GDM1 (cell line): ENCODE results near the gene FGG.

ENCODE experiments used
- DNase-seq: peaks from one replicate; lab custom pipeline; 2025; lab: John Stamatoyannopoulos, UW

Gene FGG

DNA sequence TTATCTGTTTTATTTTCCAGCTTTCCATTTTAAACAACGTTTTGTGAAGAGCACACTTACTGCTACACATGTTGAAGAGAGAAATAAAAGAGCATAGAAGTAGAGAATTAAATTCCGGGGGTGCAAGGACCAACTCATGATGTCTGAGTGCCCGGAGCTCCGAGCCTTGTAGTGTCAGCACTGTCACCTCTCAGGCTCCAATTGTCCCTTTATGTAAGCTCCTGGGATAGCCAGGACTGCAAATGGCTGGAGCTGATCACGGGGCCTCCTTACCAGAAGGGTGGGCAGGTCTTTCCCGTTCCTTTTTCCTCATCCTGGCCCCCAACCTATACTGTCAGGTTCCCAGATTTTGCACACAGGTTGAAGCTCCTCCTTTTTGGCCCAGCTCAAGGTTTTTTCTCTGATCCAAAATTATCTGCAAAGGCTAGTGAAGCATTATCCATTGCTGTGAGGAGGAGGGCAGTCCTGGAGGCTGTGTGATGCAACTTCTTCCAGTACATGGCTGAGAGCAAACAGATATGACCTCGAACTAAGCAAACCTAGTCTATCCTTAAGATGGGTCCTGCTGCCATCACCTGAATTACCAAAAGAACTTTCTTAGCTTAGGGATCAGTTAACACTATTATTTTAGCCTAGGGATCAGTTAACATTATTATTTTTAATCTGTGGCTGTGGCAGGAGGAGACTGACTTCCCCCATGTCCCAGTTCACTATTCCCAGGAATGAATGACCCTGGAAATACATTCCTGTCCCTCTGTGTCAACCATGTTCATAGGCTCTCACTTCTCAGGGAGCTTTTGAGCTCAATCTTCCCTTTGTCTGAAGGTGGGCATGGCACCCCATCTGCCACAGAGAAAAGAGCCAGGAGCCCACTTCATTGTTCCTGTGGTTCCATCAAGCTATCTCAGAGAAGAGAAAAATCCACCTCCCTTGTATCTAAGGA, at the start of gene FGG:
FGG (minus strand) TSS at position 185 of the 943 bp plus-strand sequence; CDS start at position 138, 47 bp downstream.
- DNase-seq: no peak

DNA sequence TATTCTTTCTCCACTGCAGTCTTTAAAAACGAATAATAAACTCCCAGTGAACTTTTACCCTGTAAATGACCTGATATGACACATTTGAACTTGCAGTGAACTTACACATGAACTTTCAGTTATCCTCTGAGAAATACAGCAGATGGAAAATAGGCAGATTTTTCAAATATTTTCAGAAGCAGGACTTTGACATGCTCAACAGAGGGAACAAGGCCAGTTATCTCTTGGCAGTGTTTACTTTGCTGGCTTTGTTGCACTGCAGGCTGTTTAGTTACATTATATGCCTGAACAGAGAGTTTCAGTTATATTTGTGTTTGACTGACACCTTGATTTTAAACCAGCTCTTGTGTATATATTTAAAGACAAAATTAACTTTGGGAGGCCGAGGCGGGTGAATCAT, 47.6 kb upstream of the FGG start:
- no peak for DNase-seq

DNA sequence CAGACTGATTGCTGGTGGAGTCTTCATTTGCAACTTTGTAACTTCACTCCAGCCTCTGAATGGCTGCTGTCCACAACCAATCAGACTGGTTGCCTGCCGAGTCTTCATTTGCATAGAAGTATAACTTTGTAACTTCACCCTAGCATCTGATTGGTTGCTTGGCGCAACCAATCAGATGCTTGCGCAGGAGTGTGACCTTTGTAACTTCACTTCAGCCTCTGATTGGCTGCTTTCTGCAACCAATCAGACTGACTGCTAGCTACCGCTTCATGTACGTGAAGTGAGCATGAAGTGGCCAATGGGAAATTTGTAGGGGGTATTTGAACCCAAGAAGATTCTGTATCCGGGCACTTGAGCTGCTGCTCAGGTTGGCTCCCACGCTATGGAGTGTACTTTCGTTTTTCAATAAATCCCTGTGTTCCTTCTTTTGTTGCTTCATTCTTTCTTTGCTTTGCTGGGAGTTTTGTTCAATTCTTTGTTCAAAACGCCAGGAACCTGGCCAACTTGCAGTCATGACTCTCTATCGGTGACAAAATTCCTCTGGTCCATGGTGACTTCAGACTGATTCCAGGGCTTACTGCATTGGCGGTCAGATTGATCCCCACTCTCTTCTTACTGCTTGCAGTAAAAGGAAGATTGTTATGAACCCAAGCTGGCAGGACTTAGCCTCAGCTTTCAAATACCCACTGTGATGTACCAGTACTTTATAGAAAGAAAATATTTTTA, 46.4 kb upstream of the FGG start:
- DNase-seq: no peak

DNA sequence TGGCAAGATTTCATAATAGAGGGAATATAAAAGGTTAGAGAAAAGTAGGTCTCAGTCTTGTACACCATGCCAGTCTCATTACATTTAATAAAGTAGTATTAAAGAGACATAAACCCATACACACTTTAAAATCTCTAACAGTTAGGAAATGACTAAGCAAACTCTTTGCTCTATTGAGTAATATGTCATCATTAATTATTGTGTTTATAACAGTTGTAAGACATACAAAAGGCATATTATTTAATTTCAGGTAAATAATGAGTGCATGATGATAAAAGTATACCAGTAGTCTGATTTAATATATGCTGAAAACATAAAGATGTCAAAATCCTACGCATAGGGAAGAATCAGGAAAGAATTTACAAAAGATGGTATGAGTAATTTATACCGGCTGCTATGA, 31.0 kb upstream of the FGG start:
- no peak for DNase-seq

DNA sequence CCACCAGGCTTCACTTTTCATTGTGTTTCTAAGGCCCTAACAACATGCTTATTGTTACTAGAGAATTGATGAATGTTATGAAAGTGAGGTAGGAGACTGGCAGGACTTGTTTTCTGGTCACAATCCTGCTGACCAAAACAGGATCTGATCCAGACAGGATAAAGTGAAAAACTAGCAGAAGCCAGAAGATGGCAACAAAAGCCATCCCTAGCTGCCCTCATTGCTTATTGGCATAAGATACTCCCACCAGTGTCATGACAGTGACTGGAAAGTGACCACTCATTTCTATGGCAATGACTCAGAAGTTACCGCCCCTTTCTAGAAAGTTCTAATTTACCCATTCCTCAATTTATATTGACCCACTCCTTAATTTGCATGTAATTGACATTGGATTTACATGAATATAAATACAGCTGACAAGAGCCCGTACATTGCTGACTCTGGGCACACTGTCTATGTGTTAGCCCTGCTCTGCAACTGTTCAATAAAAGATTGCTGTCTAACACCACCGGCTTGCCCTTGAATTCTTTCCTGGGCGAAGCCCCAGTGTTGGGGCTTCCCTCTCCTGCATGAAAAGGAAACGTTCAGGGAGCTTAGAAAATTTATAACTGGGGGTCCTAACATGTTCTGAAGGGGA, 30.0 kb upstream of the FGG start:
- DNase-seq: no peak

DNA sequence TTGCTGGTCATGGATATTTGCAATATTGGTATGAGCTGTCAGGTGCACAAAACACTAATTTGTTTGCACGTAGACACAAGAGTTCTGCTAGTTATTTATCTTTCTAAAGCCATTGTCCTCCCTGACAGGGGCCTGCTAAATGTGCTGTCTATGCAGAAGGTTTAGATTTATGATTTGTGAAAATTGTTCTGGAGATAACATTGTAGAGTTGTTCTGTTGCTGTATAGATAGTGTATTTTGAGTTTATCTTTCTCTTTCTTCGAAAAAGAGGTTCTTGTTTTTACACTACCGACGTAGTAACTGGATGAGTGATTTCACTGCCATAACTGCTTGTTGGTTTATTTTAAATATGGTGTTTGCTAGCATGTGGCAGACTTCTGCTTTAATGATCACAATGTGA, 28.5 kb upstream of the FGG start:
- DNase-seq: no peak

DNA sequence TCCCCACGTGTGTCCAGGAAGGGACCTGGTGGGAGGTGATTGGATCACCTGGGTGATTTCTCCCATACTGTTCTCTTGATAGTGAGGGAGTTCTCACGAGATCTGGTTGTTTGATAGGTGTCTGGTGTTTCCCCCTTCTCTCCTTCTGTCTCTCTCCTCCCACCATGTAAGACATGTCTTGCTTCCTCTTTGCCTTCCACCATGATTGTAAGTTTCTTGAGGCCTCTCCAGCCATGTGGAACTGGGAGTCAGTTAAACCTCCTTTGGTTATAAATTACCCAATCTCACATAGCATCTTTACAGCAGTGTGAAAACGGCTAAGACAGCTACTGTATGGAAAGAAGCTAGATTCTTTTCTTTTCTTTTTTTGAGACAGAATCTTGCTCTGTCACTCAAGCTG, 21.6 kb upstream of the FGG start:
- DNase-seq: no peak

DNA sequence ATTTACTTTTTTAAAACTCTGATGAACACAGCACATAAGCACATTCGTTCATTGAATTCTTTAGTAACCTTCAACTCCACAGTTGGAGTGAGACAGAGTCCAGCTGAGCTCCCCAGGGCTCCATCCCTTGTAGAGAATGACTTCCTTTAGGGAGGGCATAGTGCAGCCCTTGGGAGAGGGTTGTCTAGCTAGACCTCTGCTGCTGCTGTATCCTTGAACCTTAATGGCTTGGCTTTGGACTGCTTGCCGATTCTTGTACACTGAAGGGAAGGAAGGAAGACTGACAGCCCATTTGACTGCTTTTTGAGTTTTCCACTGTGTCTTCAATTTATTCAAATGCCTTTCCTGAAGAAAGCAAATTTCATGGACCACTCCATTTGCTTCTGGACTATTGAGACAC, 19.4 kb upstream of the FGG start:
- DNase-seq: no peak

DNA sequence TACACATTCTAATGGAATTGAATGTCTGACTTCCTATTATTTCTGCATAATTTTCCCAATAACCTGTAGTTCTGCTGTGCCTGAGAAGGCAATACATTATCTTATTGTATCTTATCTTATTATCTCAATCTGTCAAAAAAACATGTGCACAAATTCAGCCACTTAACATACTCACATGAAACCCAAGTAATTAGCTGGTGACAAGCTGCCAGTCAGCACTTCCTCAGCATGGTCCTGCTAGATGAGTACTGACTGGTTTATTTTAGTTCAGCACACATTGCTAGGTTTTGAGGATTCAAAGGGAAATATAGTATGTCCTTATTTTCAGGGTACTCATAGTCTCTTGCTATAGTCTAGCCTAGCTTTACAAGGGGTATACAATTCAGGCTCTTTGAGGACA, 17.9 kb upstream of the FGG start:
- no peak for DNase-seq

DNA sequence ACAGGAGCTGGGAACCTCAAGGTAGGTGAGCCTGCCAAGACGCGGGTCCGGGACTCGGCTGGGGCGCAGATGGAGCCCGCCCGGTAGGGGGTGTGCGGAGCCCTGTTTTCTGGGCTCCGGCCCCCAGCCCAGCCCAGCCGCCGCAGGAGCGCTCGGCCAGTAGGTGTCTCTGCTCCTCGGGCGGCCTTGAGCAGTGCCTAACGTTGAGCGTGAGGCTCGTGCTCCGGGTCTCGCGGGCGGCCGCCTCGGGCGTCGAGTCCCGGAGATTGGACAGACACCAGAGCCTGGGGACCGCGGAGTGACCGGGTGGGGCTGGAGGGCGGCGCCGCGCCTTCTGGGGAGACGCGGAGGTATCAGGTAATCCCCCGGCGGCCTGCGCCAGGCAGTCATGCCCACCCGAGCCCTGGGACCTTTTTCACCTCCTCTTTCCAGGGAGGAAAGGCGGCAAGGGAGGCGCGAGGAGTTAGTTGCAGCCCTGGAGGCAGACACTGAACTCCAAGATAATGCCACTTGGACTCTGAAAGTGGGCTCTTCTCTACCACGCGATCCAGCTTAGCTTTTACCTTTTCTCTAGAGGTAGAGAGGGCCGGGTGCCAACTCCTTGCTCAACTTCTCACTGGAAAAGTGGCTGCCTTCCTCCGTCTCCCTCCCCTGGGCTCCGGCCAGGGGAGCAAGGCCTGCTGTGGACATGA, 14.5 kb upstream of the FGG start:
- no peak for DNase-seq

DNA sequence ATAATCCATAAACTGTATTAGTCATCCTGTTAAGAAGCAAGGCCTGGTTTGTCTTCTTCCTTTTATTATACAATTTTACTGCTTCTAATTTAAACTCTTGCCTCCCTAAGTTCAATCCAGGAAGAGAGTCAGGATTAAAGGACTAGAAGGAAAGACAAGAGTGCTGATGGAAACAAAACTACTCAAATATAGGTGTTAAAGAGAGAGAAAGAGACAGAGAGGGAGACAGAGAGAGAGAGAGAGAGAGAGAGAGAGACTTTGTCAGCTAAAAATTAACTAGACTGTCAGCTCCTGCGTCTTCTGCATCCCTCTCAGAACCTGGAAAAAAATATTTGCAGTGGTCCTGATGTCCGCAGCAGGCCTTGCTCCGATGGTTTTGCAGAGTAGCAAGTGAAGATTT, 13.5 kb upstream of the FGG start:
- no peak for DNase-seq

DNA sequence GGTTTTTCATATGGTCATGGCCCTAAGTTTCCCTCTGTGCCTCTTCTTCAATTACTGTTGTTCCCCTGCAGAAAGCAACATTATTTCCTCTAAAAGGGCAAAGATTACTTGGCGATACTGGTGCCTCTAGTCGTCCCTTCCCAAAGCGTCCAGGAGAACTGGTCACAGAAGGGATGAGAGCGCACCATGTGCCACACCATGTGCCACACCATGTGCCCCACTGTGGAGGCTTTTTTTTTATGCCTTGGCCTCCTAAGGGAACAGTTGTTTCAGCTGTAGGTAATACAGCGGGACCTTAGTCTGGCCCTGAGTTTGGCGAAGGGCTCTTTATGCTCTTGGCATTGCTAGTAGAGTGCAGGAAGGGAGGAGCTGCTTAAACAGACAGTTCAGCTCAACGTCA, 11.5 kb upstream of the FGG start:
- no peak for DNase-seq

DNA sequence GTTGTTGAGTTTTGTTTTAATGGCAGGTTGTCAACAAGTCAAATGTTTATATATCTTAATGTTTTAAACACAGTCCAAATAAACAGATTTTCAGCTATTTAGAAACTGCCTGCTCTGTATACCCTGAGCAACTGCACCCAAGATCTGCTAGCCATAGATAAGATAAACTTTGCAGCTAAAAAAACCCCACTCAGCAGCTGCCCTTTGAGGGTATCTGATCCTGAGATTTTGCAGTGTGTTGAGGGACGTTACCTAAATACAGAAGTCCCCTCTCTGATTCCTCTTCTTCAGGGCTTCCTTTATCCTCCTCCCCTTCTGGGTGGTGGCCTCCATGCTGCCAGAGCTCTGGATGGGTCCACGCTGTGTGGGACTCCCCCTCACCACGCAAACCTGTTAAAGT, 11.0 kb upstream of the FGG start:
- DNase-seq: no peak

DNA sequence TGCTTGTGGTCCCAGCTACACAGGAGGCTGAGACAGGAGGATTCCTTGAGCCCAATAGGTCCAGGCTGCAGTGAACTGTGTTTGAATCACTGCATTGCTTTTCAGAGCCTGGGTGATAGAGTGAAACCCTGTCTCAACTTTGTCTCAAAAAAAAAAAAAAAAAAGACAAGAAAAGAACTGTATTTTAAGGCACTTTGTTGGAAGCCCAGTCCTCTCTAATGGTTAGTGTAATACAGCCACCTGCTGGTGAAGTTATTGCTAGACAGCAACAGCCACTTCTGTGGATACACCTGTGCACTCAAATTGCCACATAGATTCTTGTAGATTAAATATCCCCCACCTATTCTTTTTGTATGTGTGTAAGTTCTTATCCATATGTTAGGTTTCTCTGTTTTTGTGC, 10.1 kb upstream of the FGG start:
- peak; percentile 27 for DNase-seq

DNA sequence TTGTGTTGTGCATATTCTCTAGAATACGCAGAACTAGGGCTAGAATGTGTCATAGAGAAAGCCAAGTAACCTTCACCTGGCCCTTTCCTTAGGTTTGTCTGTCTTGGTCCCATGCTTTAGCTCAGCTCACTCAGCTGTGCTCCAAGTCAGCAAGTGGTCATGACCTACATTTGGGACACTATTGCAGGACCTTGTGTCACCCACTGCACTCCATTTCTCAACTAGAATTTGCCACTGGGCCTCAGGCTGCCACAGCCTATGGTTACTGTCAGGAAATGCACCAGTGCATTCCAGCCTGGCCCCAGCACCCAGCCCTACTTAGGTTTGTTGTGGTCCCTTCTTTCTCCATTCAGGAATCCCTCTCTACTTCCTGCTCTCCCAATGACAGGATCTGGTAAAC, 7.7 kb upstream of the FGG start:
- DNase-seq: no peak

DNA sequence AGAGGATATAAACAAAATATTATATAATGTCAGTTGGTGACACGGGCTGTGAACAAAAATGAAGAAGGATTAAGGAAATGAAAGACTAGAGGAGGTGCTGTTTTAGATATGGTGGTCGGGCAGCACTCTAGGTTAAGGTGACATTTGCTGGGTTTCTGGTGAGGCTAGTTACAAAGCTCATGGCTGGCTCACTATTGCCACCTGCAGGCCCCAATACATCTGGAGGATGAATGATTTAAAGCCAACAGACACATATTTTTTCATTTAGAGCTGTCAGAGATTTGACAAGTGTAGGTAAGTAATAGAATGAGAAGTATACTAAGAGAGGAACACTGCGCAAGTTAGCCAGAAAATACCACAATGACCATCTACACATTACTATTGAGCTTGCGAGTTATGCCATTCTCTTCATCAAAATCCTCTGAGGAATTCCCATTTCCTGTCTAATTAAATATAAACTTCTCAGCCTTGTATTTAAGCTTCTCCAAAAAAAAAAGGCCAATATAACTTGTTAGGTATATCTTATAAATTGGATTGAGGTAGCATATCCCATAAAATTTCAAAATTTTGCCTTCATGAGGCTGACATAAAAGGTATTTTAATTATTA, 6.4 kb upstream of the FGG start:
- peak; percentile 5 for DNase-seq

DNA sequence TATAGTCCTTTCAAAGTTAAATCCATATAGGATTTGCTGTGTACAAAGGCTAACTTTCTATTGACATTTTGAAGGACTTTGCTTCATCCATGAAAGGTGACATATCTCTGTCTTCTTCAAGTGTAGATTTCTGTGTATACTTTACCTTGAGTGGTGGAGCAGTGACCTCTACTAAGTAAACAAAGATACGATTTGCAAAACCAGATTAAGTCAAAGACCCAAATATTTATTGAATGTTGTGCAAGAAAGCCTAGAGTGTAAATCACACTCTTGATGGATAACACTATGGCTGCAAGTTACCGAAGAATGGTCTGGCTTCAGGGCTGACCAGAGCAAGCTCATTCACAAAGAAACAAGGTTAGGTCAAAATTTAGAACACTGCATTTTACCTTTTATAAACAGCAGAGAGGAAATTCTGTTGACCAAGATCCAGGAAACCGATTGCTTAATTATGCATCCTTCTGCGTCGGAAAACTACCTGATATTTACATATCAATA, 5.4 kb upstream of the FGG start:
- DNase-seq: no peak

DNA sequence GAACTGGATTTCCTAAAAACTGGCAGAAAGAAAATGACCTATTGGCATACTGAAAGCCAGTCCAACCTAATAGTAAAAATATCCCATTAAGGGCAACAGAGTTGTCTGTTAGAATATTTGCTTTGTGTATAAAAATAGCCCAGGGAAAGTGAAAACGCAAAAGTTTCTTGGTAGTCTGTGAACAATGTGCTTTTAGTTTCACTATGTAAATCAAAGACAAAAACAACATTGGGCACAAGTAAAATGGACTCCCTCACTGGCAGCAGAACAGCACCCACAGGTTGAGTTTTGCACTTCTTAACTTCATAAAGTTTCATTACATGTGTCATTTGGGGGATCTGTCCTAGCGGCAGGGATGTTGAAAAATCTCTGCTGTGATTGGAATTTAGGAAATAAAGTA, 4.3 kb upstream of the FGG start:
- DNase-seq: no peak

DNA sequence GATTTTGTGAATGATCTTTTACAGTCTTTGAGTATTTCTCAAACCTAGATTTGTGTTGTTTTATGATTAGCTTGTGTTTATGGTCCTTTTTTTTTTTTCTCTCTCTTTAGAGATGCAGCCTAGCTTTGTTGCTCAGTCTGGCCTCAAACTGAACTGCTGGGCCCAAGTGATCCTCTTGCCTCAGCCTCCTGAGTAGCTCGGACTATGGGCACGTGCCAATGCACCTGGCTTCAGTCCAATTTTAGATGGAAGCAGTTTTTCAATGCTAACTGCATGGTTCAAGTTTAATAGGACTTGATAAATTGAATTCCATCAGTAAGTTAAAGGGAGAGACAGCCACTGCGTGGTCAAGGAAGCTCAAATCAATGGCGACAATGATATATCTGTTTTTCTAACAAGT, 3.8 kb upstream of the FGG start:
- no peak for DNase-seq

DNA sequence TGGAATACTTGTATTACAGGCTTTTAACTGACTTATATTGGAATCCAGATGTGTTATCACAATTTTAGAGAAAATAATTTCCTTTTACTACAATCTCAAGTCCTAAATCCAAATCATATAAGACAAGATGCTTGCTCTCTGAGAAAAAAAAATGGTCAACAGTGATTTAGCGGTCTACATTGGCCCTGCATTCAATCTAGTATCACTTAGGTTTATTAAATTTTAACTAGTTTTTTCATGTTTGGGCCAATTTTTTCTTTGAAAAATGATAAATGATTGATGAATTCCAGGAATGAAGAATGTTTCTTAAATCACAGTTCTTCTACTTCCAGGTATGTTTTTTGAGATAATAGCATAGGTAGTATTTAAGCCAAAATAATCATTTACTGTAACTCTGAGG, 2.8 kb upstream of the FGG start:
- DNase-seq: no peak

DNA sequence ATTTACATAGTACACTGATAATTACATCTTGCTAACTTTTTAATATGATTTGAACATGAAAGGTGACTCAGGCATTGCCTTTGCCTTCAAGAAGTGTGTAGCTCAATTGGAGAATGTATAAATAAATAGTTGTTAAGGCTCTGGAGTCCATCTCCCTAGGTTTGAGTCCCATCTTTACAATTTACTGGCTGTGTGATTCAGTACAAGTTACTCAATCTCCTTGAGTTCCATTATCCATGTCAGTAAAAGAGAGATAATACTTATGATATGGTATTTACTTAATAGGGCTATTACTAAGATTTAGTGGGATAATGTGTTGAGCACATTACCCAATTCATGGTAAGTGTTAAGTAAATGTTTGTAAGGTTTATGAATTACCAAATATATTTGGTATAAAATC, 1.9 kb upstream of the FGG start:
- no peak for DNase-seq

DNA sequence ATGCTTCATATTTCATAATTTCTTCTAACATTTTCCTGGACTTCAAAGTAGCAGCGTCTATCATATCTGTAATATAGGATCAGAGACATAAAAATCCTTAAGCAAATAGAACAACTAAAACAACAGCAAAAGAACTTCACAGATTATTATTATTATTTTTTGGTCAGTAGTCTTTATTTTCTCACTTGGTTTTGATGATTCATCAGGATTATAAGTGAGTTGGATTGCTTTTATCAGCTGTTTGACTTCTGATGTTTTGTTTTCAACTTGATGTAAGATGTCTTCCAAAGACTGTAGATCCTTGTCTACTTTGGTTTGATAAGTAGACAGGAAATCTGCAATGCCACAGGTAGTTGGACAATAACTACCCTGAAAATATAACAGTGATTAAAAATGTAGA, 623 bp downstream of the FGG start:
- DNase-seq: no peak
